ENCODE measurements around the gene OPA1.

DNA sequence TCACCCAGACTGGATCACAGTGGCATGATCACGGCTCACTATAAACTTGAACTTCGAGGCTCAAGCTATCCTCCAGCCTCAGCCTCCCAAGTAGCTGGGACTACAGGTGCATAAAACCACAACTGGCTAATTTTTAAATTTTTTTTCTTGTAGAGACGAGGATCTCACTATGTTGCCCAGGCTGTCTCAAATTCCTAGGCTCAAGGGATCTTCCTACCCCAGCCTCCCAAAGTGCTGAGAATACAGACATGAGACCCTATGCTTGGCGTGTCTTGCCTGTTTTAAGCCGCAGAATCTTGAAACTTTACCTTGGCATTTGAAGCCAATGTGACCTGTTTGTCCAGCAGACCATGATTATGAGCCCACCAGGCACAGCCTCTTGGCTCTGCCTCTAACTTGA, 119.9 kb downstream of the OPA1 start:
- TF ChIP-seq RAD21 (IDR thresholded peaks at IDR 0.05; ENCODE audit: low read depth) (no peak), CREB1 (IDR thresholded peaks at IDR 0.05; ENCODE audit: low read depth) (no peak), YY1 (IDR thresholded peaks at IDR 0.05; ENCODE audit: low read depth) (no peak), NFIC (IDR thresholded peaks at IDR 0.05) (no peak), EGR1 (IDR thresholded peaks at IDR 0.05) (no peak), TAF1 (IDR thresholded peaks at IDR 0.05; ENCODE audit: low read depth) (no peak), TEAD4 (IDR thresholded peaks at IDR 0.05) (no peak)
- TF ChIP-seq, protein P1, sequence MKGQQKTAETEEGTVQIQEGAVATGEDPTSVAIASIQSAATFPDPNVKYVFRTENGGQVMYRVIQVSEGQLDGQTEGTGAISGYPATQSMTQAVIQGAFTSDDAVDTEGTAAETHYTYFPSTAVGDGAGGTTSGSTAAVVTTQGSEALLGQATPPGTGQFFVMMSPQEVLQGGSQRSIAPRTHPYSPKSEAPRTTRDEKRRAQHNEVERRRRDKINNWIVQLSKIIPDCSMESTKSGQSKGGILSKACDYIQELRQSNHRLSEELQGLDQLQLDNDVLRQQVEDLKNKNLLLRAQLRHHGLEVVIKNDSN (IDR thresholded peaks at IDR 0.05): no peak
- TF ChIP-seq, protein P2, sequence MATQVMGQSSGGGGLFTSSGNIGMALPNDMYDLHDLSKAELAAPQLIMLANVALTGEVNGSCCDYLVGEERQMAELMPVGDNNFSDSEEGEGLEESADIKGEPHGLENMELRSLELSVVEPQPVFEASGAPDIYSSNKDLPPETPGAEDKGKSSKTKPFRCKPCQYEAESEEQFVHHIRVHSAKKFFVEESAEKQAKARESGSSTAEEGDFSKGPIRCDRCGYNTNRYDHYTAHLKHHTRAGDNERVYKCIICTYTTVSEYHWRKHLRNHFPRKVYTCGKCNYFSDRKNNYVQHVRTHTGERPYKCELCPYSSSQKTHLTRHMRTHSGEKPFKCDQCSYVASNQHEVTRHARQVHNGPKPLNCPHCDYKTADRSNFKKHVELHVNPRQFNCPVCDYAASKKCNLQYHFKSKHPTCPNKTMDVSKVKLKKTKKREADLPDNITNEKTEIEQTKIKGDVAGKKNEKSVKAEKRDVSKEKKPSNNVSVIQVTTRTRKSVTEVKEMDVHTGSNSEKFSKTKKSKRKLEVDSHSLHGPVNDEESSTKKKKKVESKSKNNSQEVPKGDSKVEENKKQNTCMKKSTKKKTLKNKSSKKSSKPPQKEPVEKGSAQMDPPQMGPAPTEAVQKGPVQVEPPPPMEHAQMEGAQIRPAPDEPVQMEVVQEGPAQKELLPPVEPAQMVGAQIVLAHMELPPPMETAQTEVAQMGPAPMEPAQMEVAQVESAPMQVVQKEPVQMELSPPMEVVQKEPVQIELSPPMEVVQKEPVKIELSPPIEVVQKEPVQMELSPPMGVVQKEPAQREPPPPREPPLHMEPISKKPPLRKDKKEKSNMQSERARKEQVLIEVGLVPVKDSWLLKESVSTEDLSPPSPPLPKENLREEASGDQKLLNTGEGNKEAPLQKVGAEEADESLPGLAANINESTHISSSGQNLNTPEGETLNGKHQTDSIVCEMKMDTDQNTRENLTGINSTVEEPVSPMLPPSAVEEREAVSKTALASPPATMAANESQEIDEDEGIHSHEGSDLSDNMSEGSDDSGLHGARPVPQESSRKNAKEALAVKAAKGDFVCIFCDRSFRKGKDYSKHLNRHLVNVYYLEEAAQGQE (IDR thresholded peaks at IDR 0.05; ENCODE audit: low read depth): no peak
- TF ChIP-seq, protein P3, sequence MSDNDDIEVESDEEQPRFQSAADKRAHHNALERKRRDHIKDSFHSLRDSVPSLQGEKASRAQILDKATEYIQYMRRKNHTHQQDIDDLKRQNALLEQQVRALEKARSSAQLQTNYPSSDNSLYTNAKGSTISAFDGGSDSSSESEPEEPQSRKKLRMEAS (IDR thresholded peaks at IDR 0.05): no peak
